ENCODE data around the gene MRPL40. TPM values are rescaled to one million over a fixed set of nuclear protein-coding genes. Genes with fewer than 3 reads are reported as not detected.

MRPL40 gene
- total RNA-seq, 2 donors from 2014 or later, result 27.1 to 27.2 TPM

DNA sequence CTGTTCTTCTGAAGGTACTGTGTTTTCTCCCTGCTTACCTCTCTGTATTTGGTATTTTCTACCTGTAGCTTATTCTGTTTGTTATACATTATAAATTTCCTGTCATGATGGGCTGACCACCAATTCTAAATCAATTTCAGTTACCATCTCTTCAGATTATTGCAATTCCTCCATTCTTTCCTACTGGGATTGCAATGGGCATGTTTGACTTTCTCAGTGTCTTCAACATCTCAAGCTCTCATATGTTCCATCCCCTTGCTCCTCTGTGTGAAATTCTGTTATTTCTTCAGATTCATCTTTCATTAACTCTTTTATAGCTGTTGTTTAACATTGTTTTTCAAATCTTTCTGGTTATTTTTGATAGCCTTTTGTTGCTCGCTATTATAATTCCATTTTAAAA, 30.7 kb downstream of the MRPL40 start:
- peaks cover 0 to 24% of the 10 kb centered on the region in 2 donors for H3K36me3 Mint-ChIP-seq (ENCODE audit: insufficient read depth in 2 of 2)
- no peak overlapping the region for H3K4me3 Mint-ChIP-seq
- ATAC-seq (replicated peaks in 1 of 2) (no peak), DNase-seq (no peak)
- peak overlapping the region; percentile 61 for H3K27ac Mint-ChIP-seq
- H3K9me3 Mint-ChIP-seq, result no peaks in the 10 kb centered on the region
- H3K4me1 Mint-ChIP-seq (ENCODE audit: low read depth), result no peaks in the 10 kb centered on the region
- H3K27me3 Mint-ChIP-seq (ENCODE audit: low read depth), result no peaks in the 10 kb centered on the region

DNA sequence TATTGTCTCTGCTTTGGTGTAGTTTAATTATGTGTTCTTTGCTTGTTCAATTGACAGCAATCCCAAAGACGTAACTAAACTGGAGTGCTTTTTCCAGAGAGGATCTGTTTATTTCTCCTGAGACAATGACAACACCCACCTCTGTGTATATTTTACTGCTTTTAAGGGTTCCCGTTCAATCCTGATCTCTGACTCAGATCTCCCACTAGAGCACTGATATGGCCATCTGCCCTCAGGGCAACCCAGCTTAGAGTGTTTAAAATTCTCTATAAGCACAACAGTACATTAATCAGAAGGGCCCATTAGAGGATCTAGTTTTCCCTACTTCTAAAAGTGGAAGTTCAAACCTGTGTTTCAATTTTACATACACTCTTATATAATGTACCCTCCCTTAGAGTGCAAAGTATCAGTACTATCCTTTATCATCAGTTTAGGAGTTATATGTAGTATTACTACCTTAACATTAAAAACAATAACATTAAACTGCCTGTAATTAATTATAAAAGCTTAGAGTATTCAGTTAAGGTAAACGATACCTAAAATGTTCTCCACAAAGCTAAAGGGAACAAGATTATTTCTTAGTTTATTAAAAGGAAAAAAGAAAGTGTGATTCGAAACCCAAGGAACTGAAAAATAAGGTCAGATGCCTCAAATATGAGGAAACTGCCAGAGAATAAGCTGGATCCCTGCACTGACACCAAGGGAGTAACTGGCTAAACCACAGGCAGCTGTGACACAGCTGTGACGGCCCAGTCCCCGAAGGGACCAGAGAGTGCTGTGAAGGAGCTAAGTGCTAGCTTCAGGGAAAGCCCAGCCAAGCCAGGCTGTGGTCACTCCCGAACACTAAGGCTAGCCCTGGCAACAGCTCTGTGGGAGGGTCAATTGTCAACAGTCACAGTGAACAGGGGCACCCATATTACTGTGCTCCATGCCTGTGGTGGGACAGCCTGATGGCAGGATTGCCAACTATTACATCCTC, 31.4 kb downstream of the MRPL40 start:
- peaks cover 2 to 24% of the 10 kb centered on the region in 2 donors for H3K36me3 Mint-ChIP-seq (ENCODE audit: insufficient read depth in 2 of 2)
- no peaks in the 10 kb centered on the region for H3K4me1 Mint-ChIP-seq (ENCODE audit: low read depth)
- H3K27me3 Mint-ChIP-seq (ENCODE audit: low read depth), result no peaks in the 10 kb centered on the region
- no peak overlapping the region for H3K4me3 Mint-ChIP-seq
- no peak for ATAC-seq (replicated peaks in 1 of 2)
- peak overlapping the region; percentile 70 for H3K27ac Mint-ChIP-seq
- H3K9me3 Mint-ChIP-seq, result no peaks in the 10 kb centered on the region
- DNase-seq, result no peak

DNA sequence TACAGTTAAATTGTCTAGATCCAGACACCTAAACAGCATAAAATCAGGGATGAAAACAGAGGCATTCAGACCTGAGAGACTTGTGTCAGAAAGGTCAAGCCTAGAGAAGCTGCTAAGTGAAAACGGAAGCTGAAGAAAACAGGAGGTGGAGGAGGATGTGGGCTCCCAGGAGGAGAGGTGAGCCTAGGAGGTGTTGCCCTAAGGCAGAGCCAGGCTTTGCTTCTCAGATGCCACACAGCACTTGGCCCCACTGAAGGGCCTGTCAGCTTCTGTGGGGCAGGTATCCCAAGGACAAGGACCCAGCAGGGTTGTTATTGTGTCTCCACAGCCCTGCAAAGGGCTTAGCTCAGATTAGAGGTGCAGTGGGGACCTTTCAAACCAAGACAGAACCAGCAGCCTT, 32.2 kb downstream of the MRPL40 start:
- H3K27me3 Mint-ChIP-seq (ENCODE audit: low read depth), result no peaks in the 10 kb centered on the region
- H3K4me1 Mint-ChIP-seq (ENCODE audit: low read depth), result no peaks in the 10 kb centered on the region
- H3K27ac Mint-ChIP-seq, result peak overlapping the region; percentile 58
- DNase-seq (no peak), ATAC-seq (replicated peaks in 1 of 2) (no peak)
- H3K9me3 Mint-ChIP-seq, result no peaks in the 10 kb centered on the region
- peaks cover 2 to 24% of the 10 kb centered on the region in 2 donors for H3K36me3 Mint-ChIP-seq (ENCODE audit: insufficient read depth in 2 of 2)
- no peak overlapping the region for H3K4me3 Mint-ChIP-seq

DNA sequence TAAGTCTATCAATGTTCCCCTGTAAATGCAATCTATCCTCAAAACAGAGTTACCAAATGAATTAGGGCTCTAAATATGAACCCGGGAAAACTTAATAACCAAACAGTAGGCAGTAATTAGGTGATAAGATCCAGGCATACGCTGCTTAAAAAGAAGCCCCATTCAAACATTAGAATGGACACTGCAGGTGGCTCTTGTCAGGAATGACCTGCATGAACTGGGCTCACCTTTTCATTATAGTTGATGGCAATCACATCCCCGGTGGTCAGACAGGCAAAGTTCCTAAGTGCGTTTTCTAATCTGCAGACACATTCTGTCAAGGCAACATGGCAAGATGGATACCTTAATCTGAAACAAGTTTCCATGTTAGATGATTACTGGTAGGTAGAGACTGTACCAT, 32.6 kb downstream of the MRPL40 start:
- Mint-ChIP-seq H3K27me3 (ENCODE audit: low read depth) (no peaks in the 10 kb centered on the region), H3K9me3 (no peaks in the 10 kb centered on the region), H3K4me1 (ENCODE audit: low read depth) (no peaks in the 10 kb centered on the region), H3K4me3 (no peak overlapping the region), H3K27ac (peak overlapping the region; percentile 26), H3K36me3 (ENCODE audit: insufficient read depth in 2 of 2) (peaks cover 2 to 27% of the 10 kb centered on the region in 2 donors)
- DNase-seq (no peak), ATAC-seq (replicated peaks in 1 of 2) (no peak)

DNA sequence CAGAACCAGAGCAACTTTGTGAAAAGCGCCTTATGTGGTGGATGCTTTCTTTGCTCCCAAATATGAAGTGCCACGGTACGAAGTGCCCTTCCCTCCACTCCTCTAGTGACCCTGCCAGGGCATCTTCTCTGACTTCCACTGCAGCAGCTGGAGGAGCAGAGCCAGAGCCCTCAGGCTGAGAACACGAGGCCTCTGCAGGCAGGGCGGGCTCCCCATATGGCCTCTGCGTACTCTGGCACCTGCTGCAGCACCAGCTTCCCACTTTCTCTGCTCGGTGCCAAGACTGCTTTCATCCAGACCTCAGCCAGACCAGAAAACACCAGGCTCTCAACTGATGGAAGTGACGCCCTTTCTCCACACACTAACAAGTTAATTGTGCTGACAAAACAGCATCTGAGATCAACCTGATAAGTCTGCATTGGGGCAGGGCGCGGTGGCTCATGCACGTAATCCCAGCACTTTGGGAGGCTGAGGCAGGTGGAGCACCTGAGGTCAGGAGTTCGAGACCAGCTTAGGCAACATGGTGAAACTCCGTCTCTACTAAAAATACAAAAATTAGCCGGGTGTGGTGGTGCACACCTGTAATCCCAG, 33.9 kb downstream of the MRPL40 start:
- Mint-ChIP-seq H3K4me3 (no peak overlapping the region), H3K27ac (no peak overlapping the region), H3K9me3 (no peaks in the 10 kb centered on the region), H3K36me3 (ENCODE audit: insufficient read depth in 2 of 2) (peaks cover 2 to 25% of the 10 kb centered on the region in 2 donors), H3K4me1 (ENCODE audit: low read depth) (no peaks in the 10 kb centered on the region), H3K27me3 (ENCODE audit: low read depth) (no peaks in the 10 kb centered on the region)
- DNase-seq (no peak), ATAC-seq (replicated peaks in 1 of 2) (no peak)

DNA sequence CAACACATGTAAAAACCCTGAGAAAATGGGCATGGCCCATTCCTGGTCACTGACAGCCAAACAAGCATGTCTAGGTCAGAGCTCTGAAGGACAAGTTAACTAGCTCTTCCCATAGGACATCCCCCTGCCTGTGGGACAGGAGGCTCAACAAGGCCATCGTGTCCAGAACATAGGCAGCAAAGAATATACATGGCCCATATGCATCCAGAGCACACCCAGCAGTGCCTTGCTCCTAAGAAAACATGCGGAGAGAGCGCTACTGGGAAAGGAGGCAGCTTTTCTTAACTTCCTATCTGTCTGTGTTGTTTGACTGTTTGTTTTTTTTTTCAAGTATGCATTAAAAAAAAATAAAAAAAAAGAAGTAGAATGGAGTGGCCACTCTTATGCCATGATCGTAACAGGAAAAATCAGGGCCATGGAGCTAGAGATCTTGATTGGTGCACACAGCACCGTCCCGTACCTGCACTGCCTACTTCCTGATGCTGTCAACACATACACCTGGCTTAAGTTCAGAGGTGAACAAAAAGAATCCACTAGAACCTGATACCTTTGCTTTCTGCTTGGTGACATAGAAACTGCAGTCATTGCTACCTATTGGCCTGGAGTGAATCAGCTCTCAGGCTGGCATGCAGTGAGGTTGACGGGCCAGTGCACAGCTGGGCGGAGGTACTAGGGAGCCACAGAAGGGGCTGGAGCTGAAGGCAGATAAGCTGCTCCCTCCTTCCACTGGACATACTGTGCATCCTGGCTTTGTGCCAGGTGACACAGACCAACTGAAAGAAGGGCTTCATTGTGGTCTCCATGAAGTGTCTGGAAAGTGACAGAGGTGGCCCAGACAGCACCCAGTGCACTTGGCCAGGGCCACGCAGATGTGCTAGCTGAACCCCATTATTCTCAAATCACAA, 34.8 kb downstream of the MRPL40 start:
- Mint-ChIP-seq H3K27ac (no peak overlapping the region), H3K4me1 (ENCODE audit: low read depth) (no peaks in the 10 kb centered on the region), H3K36me3 (ENCODE audit: insufficient read depth in 2 of 2) (peaks cover 5 to 26% of the 10 kb centered on the region in 2 donors), H3K27me3 (ENCODE audit: low read depth) (no peaks in the 10 kb centered on the region), H3K9me3 (no peaks in the 10 kb centered on the region), H3K4me3 (no peak overlapping the region)
- DNase-seq (no peak), ATAC-seq (replicated peaks in 1 of 2) (no peak)

DNA sequence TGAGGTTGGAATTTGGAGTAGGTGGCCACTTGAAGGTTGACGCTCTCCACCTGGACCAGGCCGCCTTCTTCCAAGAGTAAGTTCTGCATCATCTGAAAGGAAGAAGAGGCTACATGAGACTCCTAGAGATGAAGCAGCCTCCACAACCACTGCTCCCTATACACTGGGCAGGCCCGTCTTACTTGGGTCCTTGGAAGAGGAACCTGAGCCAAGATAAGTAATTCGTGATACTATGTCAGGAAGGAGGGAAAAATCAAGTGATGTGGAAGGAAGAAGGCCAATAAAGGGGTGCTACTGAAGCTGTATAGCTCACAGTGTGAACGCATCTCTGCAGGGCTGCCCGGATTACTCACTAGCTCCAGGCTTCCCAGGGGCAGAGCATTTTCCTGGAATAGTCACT, 35.6 kb downstream of the MRPL40 start:
- no peaks in the 10 kb centered on the region for H3K4me1 Mint-ChIP-seq (ENCODE audit: low read depth)
- H3K27ac Mint-ChIP-seq, result no peak overlapping the region

DNA sequence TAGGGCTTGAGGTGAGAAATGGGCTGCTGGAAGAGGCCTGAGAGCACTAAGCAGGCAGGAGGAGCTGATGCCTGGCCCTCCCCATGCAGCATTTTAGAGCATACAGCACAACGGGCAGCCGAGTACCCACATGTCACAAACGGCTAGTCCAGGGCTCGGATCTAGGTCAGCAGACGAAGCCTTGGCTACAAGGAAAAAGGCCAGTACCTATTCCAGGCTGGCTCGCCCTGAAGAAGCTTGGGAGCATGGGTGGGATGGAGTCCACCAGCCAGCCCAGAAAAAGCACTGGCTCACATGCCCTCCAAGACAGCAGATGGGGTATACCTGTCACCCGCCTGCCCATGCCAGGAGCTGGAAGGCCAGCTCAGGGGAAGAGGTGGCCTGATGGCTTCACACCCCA, 37.1 kb downstream of the MRPL40 start:
- ATAC-seq (replicated peaks in 1 of 2) (no peak), DNase-seq (no peak)
- Mint-ChIP-seq H3K27ac (no peak overlapping the region), H3K4me3 (no peak overlapping the region), H3K9me3 (no peaks in the 10 kb centered on the region), H3K36me3 (ENCODE audit: insufficient read depth in 2 of 2) (peaks cover 5 to 26% of the 10 kb centered on the region in 2 donors), H3K4me1 (ENCODE audit: low read depth) (no peaks in the 10 kb centered on the region), H3K27me3 (ENCODE audit: low read depth) (no peaks in the 10 kb centered on the region)

More for the DNA sequence above, 35.6 kb downstream of the MRPL40 start:
- DNase-seq (no peak), ATAC-seq (replicated peaks in 1 of 2) (no peak)
- H3K9me3 Mint-ChIP-seq, result no peaks in the 10 kb centered on the region
- H3K36me3 Mint-ChIP-seq (ENCODE audit: insufficient read depth in 2 of 2), result peaks cover 5 to 27% of the 10 kb centered on the region in 2 donors
- H3K27me3 Mint-ChIP-seq (ENCODE audit: low read depth), result no peaks in the 10 kb centered on the region
- H3K4me3 Mint-ChIP-seq, result no peak overlapping the region

DNA sequence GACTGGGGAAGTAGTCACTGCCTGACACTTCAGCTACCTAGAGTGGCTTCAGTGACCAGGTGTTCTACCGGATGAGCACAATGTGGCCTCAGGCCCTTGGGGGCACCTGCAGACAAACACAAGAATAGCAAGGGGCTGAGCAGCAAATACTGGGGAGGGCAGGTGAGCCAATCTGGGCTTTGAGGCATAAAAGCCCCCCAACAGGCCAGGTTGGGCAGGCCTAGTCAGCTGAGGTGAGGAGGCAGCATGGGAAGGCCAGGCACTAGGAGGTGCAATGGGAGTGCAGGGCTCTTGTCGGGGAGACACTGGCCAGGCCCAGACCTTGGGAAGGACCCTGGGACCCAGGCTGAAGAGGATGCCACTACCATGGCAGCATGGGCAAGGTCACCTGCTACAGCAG, 37.7 kb downstream of the MRPL40 start:
- peaks cover 5 to 24% of the 10 kb centered on the region in 2 donors for H3K36me3 Mint-ChIP-seq (ENCODE audit: insufficient read depth in 2 of 2)
- peak overlapping the region; percentile 48 for H3K27ac Mint-ChIP-seq
- H3K27me3 Mint-ChIP-seq (ENCODE audit: low read depth), result no peaks in the 10 kb centered on the region
- H3K4me1 Mint-ChIP-seq (ENCODE audit: low read depth), result no peaks in the 10 kb centered on the region
- ATAC-seq (replicated peaks in 1 of 2), result no peak
- no peaks in the 10 kb centered on the region for H3K9me3 Mint-ChIP-seq
- no peak overlapping the region for H3K4me3 Mint-ChIP-seq
- no peak for DNase-seq

DNA sequence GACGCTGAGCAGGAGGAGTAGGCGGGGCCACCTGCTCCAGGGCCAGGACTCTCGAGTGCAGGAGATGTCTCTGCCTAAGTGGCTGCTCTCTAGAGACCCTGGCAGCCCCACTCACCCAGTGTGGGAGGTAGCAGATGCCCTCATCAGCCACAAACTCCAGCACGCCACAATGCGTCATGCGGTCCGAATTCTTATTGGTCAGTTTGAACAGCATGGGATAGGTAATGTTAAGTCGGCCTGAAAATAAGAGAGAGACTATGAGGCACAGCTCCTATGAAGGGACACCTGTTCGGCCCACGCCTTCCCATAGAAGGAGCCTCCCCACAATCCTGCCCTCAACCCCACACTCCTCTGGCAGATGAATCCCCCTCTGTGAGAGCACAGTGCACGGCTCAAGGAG, 39.2 kb downstream of the MRPL40 start:
- Mint-ChIP-seq H3K36me3 (ENCODE audit: insufficient read depth in 2 of 2) (peaks cover 5 to 15% of the 10 kb centered on the region in 2 donors), H3K4me1 (ENCODE audit: low read depth) (peaks cover 10% of the 10 kb centered on the region), H3K27me3 (ENCODE audit: low read depth) (no peaks in the 10 kb centered on the region), H3K27ac (no peak overlapping the region), H3K4me3 (no peak overlapping the region), H3K9me3 (no peaks in the 10 kb centered on the region)
- no peak for DNase-seq
- ATAC-seq (replicated peaks in 1 of 2), result no peak

DNA sequence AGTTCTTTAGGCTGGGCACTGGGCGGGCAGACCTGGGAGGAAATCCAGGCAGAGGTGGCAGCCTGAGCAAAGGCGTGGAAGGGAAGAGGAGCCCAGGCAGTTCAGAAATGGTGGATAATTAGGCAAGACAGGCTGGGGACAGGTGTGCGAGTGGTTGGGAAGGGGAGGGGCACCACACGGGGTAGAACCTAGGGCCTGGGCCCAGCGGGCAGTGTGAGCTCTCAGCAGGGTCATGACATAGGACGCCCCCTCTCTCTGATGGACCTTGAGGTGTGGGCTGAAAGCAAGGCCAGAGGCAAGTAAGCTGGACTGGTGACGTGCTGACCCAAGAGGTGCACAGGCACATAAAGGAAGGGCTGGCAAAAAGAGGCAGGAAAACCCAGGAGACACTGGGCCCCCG, 39.9 kb downstream of the MRPL40 start:
- Mint-ChIP-seq H3K9me3 (no peaks in the 10 kb centered on the region), H3K4me1 (ENCODE audit: low read depth) (peaks cover 16% of the 10 kb centered on the region), H3K4me3 (no peak overlapping the region), H3K36me3 (ENCODE audit: insufficient read depth in 2 of 2) (peaks cover 5 to 14% of the 10 kb centered on the region in 2 donors), H3K27ac (peak overlapping the region; percentile 34), H3K27me3 (ENCODE audit: low read depth) (no peaks in the 10 kb centered on the region)
- ATAC-seq (replicated peaks in 1 of 2) (no peak), DNase-seq (no peak)

DNA sequence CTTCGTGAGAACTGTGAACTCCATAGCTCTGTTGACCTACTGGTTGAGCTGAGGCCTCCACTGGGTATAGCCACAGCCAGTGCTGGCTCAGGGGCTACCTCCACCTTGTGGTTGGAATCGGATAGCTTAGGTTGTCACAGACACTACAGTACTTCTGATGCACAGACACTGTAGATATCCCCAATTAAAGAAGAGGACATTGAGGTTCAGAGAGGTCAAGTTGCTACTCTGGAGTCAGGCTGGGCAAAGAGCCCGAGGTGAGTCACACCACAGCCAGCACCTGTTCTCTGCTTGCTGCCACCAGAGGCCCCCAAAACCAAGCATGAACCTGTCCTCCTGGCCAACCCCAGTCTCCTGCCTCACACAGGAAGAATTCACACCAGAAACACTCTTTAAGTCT, 41.2 kb downstream of the MRPL40 start:
- DNase-seq, result no peak
- no peaks in the 10 kb centered on the region for H3K9me3 Mint-ChIP-seq
- no peak overlapping the region for H3K4me3 Mint-ChIP-seq
- no peaks in the 10 kb centered on the region for H3K27me3 Mint-ChIP-seq (ENCODE audit: low read depth)
- ATAC-seq (replicated peaks in 1 of 2), result no peak
- H3K36me3 Mint-ChIP-seq (ENCODE audit: insufficient read depth in 2 of 2), result peaks cover 5 to 11% of the 10 kb centered on the region in 2 donors
- H3K27ac Mint-ChIP-seq, result no peak overlapping the region
- peaks cover 27% of the 10 kb centered on the region for H3K4me1 Mint-ChIP-seq (ENCODE audit: low read depth)

DNA sequence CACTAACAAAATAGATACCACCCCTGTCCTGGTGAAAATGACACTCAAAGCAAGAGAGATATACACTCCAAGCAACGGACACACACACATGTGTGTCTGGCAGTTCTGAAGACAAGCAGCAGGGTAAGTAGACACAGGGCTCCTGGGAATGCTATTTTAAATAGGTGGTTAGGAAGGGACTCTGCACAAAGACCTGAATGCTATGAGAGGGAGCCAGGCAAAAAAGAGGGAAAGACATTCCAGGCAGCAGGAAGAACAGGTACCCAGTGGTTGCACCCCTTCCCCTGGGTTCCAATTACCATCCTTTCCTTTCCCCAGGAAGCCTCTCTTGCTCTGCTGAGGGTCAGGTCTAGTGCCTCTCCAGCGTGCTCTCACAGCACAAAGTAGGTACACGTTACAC, 43.7 kb downstream of the MRPL40 start:
- H3K4me1 Mint-ChIP-seq (ENCODE audit: low read depth), result peaks cover 35% of the 10 kb centered on the region
- ATAC-seq (replicated peaks in 1 of 2) (no peak), DNase-seq (no peak)
- no peaks in the 10 kb centered on the region for H3K9me3 Mint-ChIP-seq
- peak overlapping the region; percentile 48 for H3K27ac Mint-ChIP-seq
- peak overlapping the region in 1 of 2 donors; percentile 13 for H3K4me3 Mint-ChIP-seq
- no peaks in the 10 kb centered on the region for H3K27me3 Mint-ChIP-seq (ENCODE audit: low read depth)
- H3K36me3 Mint-ChIP-seq (ENCODE audit: insufficient read depth in 2 of 2), result peaks cover 8 to 17% of the 10 kb centered on the region in 2 donors
